GM21367 (cell line): ENCODE measurements around the gene MOB3B.
A peak's percentile ranks its signal among the peaks of the same experiment; 100 is the strongest.

Experiments
- ATAC-seq: cut with Tn5 transposase; IDR thresholded peaks from one replicate; pipeline ENCODE4 v1.9.1; 2021; ENCODE audit not compliant: unreplicated experiment

MOB3B gene

DNA sequence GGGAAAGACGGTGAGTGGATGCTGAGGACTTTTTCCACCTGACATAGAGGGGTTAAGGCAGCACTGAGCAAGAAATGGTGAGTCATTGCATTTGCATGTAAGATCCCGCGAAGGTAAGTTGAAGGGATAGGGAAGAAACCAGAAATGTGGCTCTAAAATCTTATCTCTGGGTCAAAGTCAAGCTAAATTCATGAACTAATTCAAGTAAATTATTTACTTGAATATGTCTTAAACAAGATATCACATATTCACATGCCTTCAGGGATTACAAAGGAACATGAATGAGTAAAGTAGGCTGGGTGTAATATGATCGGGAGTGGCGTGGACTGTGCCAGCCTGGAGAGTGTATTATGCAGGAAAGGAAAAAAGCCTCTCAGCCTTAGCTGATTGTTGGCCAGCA, 158.2 kb downstream of the MOB3B start:
- no peak for ATAC-seq

DNA sequence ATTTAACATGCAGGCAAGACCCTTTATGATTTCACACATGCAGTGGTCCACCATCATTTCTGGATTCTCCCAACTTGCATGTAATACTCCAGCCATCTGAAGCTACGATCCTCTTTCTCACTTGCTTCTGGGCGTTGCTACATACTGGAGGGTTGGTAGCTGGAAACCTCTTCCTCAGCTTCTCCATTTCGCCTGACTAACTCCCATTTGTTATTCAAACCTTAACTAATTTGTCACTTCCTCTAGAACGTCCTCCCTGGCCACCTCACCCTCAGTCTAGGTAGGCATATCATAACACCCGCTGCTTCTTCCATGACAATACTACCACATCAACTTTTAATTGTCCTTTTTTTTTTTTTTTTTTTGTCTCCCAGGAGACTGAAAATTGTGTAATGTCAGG, 160.0 kb downstream of the MOB3B start:
- no peak for ATAC-seq

DNA sequence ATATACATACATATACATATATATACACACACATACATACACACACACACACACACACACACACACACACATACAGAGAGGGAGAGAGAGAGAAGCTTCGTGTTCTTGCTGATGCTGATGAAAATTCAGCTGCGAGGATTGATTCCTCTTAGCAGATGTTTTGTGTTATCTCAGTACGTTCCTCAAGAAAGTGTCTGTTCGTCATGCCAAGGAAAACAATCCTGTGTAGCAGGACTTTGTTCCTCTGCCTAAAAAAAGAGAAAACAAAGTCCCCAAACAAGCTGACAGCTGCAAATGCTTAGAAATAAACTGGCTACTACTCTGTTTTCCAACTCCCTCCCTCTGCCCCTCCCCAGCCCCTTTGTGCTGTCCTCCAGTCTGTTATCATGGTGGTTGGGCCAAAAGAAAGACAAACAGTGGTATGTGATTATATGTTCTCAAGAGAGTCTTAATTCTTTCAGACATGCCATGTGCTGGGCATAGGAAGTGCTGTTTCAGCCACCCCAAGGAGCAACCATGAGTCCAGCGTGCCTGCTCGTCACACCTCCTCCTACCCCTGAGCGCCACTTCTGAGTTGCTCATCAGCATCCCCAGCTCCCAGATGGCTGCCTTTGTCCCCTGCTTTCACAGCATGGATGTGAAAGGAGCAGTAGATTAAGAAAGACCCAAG, 161.2 kb downstream of the MOB3B start:
- ATAC-seq: no peak

DNA sequence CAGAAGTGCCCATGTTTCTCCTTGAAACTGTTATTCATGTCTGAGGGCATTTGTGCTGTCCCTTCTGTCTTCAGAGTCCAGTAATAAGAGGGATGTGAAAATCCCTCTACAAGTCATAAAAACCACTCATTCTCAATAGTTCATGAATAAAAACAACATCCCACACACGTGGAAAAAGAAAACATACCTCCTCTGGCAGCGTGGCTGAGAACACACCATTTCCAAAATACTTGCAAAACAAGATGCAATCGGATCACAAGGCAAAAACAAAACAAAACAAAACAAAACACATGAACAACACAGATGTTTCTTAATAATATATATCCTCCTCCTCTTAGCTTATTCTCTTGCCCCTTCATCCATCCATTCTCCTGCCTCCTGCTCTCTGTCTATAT, 161.7 kb downstream of the MOB3B start:
- no peak for ATAC-seq

DNA sequence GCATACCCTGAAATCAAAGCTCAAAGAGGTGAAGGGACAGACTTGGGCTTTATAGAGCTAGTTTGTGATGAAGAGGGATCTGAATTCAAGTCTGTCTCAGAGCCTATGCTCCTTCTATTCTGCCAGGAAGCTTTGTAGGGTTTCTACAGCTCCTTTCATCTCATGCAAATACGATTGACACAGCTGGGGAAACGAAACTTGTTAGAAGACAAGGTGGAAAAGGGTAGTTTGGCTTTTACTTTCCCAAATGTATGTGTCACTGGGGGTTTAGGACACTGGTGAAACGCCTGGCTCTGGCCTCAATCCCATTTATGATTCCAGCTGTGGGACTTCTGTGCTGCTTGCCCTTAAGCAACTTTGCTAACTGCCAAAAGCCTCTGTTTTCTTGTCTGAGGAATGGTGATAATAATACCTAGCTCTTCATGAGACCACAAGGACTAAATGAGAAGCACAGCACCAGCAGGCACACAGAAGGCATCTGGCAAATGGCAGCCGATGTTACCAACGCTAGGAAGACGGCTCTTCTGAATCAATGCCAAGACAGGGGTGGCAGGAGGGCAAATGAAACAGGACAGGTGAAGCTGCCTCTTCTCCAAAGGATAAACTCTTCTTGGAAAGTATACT, 162.3 kb downstream of the MOB3B start:
- peak; percentile 54 for ATAC-seq

DNA sequence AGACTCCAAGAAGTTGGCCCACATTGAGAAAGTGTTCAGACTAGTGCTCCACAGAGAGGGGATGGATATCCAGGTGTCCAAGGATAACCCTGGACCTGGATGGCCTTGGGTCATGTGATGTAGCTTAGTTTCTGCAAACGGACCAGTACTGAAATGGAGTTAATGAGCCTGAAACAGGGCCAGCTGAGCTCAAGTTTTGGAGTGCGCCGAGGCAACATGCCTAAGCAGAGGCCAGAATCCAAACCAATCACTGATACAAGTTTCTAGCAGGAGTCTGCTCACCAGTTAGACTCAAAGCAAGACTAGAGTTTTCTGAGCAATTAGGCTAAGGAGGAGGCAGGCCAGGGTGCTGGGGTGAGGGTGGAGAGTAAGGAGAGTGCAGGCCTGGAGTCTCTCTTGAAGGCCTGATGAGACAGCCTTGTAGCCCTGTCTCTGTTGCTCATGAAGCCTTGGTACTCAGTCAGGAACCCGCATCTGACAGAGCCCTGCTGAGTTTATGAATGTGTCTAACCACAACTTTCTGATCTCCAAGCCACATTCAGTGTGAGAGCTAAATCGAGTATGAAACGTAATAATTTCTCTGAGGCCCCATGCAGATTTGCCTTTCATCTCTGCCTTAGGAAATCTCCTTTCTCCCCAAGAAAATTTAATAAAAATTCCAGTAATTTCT, 163.8 kb downstream of the MOB3B start:
- peak; percentile 89 for ATAC-seq

DNA sequence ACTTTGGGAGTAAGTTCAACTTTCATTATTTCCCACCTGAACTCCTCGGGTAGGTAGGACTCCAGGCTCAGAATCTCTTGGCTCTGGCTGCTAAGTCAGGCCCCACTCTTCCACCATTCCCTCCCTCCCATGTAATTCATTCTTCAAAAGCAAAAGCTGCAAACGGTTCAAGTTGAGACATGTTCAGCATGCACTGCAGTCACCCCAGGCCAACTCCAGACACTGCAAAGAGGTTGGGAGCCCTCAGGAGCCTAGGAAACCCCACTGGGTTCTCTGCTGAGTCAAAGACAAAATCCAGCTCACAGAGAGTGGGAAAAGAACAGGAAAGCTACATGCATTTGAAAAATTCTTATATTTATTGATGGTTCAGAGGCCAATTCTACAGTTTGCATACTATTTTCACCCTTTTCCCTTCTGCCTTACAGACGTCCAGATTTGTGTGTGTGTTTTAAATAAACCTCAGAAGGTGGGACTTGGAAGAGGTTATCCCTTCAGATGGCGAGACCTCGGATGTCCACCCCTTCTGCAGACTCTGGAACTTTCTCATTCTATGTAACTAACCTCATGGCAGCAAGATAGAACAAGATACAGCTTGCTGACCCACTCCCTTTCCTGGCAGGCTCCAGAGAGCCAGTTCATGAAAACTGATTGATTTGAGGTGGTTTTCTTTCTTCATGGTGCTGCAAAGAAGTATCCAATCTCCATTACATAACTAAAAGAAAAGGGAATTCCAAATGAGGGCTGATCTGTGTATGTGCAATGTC, 167.0 kb downstream of the MOB3B start:
- ATAC-seq: no peak

DNA sequence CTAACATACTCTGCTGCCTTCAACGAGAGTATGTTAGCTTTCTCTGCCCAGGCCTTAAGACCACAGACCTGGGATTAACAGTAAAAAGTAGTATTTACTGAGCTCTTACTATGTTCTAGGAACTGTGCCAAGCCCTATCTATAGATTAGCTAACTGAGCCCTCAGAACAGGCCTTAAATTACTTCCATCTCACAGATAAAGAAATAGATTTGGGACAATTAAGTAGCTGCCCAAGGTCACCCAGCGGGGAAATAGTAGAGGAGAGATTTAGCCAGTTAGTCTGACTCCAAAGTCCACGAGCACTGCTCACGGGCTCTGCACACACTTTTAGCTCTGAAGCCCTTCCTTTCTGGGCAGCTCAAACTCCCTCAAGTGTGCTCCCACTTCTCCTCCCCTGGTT, 168.1 kb downstream of the MOB3B start:
- ATAC-seq: no peak

DNA sequence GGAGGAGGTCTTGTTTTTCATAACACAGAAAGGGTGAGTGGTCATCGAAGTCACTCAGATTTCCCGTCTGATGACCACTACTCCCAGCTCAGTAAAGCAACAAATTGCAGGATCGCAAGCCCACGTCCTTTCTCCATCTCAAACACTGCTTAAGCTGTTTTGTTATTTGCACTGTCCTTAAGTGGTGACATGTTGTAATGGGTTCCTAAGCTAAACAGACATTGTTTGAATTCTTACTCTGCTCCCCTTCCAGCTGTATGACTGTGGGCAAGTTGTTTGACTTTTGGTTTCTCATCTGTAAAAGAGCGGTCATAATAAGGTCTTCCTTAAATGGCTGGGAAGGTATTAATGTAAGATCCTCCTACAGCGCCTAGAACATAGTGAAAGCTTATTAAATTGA, 169.9 kb downstream of the MOB3B start:
- no peak for ATAC-seq

DNA sequence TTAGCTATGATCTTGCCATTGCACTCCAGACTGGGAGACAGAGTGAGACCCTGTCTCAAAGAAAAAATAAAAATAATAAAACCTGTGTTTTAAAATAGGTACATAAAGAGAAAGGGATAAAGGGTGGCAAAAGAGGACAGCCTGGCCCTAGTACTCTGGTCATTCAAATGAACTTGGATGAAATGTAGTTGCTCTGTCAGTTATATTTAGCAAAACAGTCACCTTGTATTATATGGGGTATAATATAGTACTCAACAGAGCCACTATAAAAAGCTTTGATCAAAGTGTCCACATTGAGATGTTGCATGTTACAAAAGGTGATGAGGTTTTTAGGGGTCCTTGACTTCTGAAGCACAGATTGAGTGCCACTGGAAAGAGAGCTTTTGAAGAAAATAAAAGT, 171.6 kb downstream of the MOB3B start:
- ATAC-seq: no peak

DNA sequence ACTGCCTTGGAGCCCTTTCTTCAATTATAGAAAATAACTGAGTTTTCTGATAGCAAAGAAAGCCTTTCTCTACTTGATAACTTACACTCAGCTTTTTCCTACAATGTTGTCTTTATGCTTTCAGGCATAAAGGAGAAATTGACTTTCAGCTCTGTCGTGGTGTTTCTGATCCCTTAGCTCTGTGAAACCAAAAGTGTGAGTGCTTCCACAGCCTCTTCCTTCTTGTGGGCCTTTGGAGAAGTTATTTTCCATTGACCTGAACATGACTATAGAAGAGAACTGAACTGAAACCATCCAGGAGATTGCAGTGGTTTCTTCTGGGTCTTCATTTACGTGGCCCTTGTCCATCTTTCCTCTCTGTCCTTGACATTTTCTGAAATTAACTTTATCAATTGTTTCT, 173.2 kb downstream of the MOB3B start:
- no peak for ATAC-seq

DNA sequence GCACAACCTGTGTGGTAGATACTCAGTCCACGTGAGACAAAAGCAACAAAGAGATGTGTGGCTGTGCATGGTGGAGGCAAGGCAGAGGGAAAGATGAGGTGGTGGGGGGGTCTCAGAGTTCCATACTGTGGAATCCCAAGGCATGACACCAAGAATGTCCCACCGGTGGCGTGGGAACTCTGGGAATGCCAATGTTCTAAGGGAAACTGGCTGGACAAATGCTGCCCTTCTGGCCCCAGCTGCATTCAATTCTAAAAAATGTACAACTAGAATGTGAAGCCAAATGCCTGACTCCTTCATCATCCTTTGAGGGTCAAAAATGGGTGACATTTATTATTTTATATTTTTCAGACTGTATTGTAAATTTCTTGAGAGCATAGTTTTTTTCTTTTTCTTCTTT, 174.4 kb downstream of the MOB3B start:
- no peak for ATAC-seq

DNA sequence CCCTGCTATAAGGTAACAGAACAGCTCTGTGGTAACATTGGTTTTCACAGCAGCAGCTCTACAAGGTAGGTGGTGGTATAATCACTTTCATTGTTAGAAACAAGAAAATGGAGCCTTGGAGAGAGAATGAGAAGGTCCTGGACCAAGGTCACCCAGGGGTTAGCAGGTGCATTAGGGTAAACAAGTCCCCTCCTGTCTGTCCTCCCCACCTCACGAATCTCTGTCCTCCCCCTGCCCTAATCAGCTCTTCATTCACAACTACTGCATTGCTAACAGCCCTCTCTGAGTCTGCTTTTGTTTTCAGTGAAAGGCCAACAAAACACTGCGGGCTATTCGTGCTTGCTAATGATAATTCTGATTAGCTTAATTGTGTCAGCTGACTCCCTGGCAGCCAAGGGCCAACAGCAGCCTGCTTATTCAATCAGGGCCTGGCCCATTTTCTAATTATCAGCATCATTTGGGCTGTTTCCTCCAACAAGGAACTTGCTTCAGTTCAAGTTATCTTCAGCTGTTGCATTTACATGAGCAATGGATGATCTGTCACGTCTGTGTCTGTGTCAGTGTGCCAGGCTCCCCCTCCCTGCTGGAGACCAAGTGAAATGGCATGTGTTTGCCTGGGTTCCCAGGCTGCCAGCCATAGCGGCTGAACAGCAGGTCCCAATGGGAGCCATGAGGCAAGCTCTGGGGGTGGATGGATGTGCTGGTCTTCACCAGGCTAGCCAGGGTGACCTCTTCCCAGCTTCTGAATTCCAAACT, 176.0 kb downstream of the MOB3B start:
- peak; percentile 77 for ATAC-seq

DNA sequence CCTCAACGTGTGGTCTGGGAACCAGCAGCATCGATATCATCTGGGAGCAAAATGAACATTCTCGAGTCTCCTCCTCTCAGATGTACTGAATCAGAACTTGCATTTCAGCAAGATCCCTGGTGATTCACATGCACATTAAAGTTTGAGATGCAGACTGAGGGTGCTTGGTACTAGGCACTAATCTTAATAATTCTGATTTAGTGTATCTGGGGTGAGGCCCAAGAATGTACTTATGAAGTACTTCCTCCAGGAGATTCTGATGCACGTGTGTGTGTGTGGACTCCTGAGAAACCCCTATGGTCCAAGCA, 176.5 kb downstream of the MOB3B start:
- ATAC-seq: no peak

DNA sequence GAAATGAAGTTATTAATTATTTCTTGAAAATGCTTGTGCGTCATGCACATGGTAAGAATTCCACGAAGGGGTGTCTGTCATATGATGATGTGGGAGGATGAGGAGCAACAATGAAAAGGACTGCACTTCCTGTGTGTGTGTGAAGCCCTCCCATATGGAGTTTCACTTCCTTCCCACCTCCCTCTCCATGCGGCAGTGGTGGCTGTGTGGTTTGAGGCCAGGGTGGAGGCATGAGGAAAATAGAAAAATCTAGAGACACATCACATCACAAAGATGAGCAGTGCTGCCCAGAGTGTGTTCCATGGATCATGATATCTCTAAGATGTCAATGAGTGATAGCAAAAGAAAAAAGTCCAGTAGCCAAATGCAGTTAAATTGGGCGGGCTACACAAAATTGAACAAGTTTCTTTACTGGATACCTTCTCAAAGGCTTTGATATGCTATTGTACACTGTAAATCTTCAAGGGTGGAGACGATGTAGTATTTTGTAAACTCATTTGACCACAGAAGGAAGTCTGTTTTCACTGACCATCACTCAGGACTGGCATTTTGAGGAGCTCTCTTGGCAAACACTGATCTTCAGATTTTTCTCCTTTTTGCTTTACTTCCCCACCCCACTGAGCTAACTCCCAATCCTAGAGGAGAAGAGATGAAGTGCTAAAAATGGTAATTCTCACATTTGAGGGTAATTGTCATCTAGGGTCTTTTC, 177.0 kb downstream of the MOB3B start:
- ATAC-seq: peak; percentile 39

DNA sequence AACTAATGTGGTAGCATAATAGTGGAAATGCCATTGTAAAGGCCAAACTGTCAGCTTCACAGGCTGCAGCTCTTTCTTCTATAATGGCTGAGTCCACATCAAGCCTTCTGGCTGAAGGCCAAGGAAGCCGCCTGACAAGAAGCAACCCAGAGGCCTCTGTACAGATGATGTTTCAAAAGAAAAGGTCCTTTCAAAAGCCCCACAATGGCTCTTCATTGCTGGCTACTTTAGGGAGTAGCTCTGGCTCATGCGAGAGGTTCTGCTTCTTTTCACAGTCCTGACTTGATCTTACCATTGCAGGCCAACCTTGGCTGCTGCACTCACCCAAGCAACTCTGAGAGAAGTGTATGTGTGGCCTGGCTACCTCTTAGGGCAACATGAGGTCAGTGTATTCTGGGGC, 178.2 kb downstream of the MOB3B start:
- ATAC-seq: no peak

DNA sequence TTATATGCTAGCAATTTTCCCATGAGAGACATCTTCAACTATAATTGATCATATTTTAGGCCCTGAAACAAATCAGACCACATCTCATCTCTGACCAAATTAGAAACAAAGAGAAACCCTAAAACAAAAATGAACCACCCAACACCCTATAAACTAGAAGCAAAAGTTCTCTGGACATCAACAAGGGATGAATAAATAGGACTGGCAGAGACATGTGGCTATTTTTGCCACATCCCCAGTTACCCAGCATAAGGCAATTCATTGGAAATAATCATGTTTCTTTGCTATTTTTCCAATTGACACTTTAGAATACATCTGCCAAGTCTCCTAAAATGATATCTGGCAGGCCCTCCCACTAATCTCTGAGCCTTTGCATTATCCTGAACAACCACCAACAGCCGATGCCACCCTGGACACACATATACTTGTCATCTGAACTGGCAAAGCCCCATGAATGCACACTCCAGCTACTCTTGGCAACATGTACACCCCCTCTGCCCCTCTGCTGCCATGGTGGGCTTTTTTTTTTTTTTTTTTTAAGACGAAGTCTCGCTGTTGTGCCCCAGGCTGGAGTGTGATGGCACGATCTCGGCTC, 179.1 kb downstream of the MOB3B start:
- ATAC-seq: no peak

DNA sequence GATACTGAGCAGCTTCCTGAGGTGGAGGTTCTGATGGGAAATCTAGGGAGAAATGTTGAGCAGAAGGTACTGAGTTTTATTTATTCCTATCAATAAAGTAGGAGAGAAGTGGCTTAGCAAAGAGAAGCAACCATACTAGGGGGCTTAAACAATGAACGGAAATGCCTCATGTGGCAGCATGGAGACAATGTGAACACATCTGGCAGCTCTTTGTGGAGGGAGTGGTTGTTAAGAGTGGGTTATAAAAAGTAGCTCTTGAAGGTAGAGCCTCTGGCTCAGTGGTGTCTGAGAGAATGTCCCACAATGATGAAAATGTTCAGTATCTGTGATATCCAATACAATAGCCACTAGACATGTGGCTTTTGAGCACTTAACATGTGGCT, 179.9 kb downstream of the MOB3B start:
- no peak for ATAC-seq

DNA sequence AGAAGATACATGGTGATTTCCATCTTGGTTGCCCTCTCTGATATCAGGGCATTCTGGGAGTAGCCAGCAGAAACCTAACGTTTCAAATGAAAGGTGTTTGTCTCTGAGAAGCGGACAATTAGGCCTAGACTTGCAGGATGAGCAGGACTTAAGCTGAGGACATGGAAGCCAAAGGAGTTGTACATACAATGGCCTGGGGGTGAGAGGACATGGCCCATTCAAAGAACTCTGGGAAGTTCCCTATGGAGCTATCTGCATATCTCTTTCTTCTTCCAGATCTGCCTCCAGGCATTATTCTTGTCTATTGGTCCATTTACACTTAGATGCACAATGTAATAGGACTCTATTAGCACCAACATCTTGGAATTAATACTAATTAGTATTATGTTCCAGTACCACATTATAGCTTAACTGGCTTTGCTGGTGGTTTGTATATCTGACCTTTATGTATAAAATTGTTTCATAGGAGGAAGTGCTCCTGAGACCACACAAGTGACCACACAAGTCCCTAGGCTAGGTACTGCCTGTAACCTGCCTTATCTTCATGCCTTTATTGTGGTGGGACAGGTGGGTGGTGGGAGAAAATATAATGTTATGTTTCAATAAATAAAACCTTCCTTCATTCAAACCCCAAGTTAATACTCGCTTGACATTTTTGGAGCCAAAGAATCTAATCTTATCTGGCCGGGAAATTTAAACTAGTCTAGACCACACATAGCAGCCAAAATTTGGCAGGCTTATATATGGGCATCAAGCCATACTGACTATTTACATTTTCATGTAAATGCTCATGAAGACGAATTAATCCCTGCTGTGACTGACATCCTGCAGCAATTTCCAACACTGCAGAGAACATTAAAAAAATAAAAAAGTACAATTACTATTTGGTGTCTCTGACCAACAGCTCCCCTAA, 180.6 kb downstream of the MOB3B start:
- ATAC-seq: no peak
